PFSK-1 (cell line): ENCODE measurements around the gene MRPL28. TPM values are rescaled to one million over a fixed set of nuclear protein-coding genes. Genes with fewer than 3 reads are reported as not detected.

ENCODE experiments used
- FOXP2 ChIP-seq: optimal IDR thresholded peaks from 2 replicates; pipeline ENCODE3; 2011; ENCODE audit warnings: borderline replicate concordance, control low read depth, inconsistent platforms; ENCODE audit not compliant: insufficient read depth; ENCODE audit errors: extremely low read length, extremely low read depth
- POLR2AphosphoS5 ChIP-seq: IDR thresholded peaks from 2 replicates; pipeline ENCODE4 v1.6.1; 2012; ENCODE audit warnings: low read depth, mild to moderate bottlenecking, control low read depth, low read length, moderate library complexity
- REST ChIP-seq, 2 experiments: IDR thresholded peaks; 2 replicates each; pipeline versions ENCODE4 v1.6.1 to v1.8.0; 2011 to 2012; ENCODE audit warnings: low read depth in 2 of 2, low read length in 2 of 2, control low read depth in 1 of 2, inconsistent platforms in 1 of 2, mild to moderate bottlenecking in 1 of 2, moderate library complexity in 1 of 2; ENCODE audit not compliant: insufficient read depth in 1 of 2
- SIN3A ChIP-seq: IDR thresholded peaks from 2 replicates; pipeline ENCODE4 v1.6.1; 2012; ENCODE audit warnings: mild to moderate bottlenecking, low read length, moderate library complexity, borderline replicate concordance; ENCODE audit not compliant: insufficient read depth
- TAF1 ChIP-seq: IDR thresholded peaks from 2 replicates; pipeline ENCODE4 v1.6.1; 2012; ENCODE audit warnings: low read length, control low read depth, borderline replicate concordance; ENCODE audit not compliant: insufficient read depth
- polyA plus RNA-seq: library from polyadenylated mRNA; unstranded; fragments of >200 nt; gene quantifications from one replicate; pipeline ENCODE4 v1.2.1, GENCODE V29; 2012; ENCODE audit warnings: low read depth, missing spikeins; ENCODE audit not compliant: insufficient read length

MRPL28 gene
- 118 TPM for polyA plus RNA-seq

DNA sequence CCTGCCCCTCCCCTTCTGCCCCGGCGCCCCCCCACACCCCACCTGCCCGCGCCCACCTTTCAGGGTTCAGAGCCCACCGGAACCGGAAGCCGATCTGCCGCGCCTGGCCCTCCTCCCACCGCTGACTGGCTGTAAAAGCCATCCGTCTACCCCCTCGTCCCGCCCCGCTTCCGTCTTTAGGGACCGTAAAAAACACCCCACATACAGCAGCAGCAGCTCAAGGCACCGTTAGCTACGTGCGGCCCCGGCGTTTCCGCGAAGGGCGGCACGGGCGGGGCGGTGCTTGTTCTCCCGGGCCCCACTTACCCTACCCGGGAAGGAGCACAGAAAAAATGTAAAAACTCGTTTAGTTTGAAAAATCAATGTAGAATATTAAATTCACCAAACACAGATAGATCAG is at the start of gene MRPL28:
MRPL28 (minus strand) TSS at position 96 of the 400 bp plus-strand sequence. CDS start 320 bp downstream, outside the sequence.
- TF ChIP-seq REST (IDR thresholded peaks at IDR 0.05; ENCODE audit: insufficient read depth in 1 of 2, low read depth in 2 of 2, low read length in 2 of 2) (no peak), SIN3A (0 out of 2 replicates have a peak, but pooled peaks have one; percentile 38), TAF1 (0 out of 2 replicates have a peak, but pooled peaks have one; percentile 23), FOXP2 (peak; percentile 30), POLR2AphosphoS5 (peak; percentile 40; the same call in 1 of the 2 replicates)

GRCh38 chr16:414395-415169 is 44.2 kb upstream of the MRPL28 start:
- no peak for TF ChIP-seq SIN3A
- no peak for TF ChIP-seq REST (IDR thresholded peaks at IDR 0.05; ENCODE audit: insufficient read depth in 1 of 2, low read depth in 2 of 2, low read length in 2 of 2)
- no peak for TF ChIP-seq TAF1
- no peak for TF ChIP-seq POLR2AphosphoS5
- no peak for TF ChIP-seq FOXP2

DNA sequence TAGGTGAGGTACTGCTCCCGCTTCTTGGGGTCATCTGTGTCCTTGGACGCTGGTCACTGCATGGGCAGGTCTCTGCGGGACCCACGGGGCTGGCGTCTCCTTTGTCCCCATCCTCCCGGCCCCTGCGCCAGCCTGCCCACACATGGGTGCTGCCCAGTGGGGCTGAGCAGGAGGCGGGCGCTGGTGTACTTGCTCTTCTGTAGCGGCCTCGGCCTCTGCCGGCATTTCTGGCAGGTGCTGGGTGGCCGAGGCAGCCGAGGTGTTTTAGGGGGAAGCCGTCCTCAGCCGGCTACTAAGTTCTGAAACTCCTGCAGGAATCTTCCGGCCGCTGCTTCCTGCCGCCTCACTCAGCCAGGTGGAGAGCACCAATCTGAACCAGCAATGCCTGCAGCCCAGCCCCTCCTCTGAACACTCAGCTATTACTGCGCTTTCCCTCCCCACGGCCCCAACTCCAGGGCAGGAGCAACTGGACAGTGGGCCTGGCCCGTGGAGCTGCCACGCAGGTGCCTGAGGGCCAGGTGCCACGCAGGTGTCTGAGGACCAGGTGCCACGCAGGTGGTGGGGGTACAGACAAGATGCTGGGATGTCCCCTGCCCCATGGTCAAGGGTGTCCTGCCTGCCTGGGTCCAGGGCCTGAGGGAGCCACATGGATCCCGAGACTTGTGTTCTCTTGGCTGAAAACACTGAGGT is 41.4 kb upstream of the MRPL28 start:
- TF ChIP-seq POLR2AphosphoS5 (no peak), FOXP2 (no peak), REST (IDR thresholded peaks at IDR 0.05; ENCODE audit: insufficient read depth in 1 of 2, low read depth in 2 of 2, low read length in 2 of 2) (no peak), TAF1 (no peak), SIN3A (no peak)

DNA sequence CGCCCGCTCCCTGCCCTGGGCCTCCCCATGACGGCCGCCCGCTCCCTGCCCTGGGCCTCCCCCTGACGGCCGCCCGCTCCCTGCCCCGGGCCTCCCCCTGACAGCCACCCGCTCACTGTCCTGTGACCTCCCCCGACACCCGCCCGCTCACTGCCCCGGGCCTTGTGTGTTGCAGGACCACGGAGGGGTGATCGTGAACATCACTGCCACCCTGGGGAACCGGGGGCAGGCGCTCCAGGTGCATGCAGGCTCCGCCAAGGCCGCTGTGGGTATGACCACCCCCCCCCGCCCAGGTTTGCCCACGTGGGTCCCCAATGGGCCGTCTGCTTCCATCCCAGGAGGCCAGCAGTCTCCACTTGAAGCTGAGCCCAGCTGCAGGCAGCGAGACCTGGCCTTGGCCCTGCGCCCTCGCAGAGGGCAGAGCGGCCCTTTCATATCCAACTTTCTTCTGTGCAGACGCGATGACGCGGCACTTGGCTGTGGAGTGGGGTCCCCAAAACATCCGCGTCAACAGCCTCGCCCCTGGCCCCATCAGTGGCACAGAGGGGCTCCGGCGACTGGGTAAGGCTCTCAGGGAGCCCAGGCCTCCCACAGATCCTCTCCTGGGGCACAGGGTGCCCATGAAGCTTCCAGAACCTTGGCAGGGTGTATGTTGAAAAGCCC is 40.3 kb upstream of the MRPL28 start:
- TF ChIP-seq TAF1 (no peak), POLR2AphosphoS5 (no peak), FOXP2 (no peak), REST (IDR thresholded peaks at IDR 0.05; ENCODE audit: insufficient read depth in 1 of 2, low read depth in 2 of 2, low read length in 2 of 2) (no peak)
